HEK293 (cell line): ENCODE measurements around the gene PROKR1.

ENCODE experiments used
- CTCF ChIA-PET: fragments of 350-600 bp; formaldehyde crosslinking; extraction: SDS; loops from one replicate; lab custom pipeline; 2021; ENCODE audit warnings: antibody characterized with exemption; lab: Yijun Ruan, JAX
- POLR2A ChIA-PET: fragments of 300-600 bp; formaldehyde crosslinking; extraction: SDS; loops from one replicate; lab custom pipeline; 2020; ENCODE audit warnings: antibody characterized with exemption, inconsistent platforms; lab: Yijun Ruan, JAX
- H3K27ac ChIP-seq: fragments of 200-500 bp; sonication (Bioruptor generic); 2 replicates; pipeline ENCODE4 v1.5.1; 2014; ENCODE audit warnings: low read depth, low read length, control low read depth, inconsistent platforms; ENCODE audit errors: extremely low read depth
- H3K36me3 ChIP-seq, 2 experiments: fragments of 200-500 bp in 1 of 2; sonication (Bioruptor generic) in 1 of 2; 1 replicate in 1 of 2; 2 replicates in 1 of 2; pipeline ENCODE4 v1.5.1; 2014 to 2017; ENCODE audit warnings: inconsistent platforms in 2 of 2, low read length in 2 of 2; ENCODE audit not compliant: control insufficient read depth in 2 of 2, insufficient read depth in 1 of 2
- H3K4me1 ChIP-seq: fragments of 200-500 bp; sonication (Bioruptor generic); 2 replicates; pipeline ENCODE4 v1.5.1; 2014; ENCODE audit warnings: mild to moderate bottlenecking, low read length, inconsistent platforms; ENCODE audit not compliant: control insufficient read depth, insufficient read depth
- H3K4me3 ChIP-seq: 2 replicates; pipeline ENCODE4 v1.5.1; 2011; ENCODE audit warnings: low read depth, mild to moderate bottlenecking, control low read depth, low read length, moderate library complexity
- H3K9me3 ChIP-seq: fragments of 200-500 bp; sonication (Bioruptor generic); 2 replicates; pipeline ENCODE4 v1.5.1; 2014; ENCODE audit warnings: low read depth, low read length, inconsistent platforms; ENCODE audit not compliant: control insufficient read depth, insufficient read depth
- GFI1B ChIP-seq: fragments of 450-650 bp; formaldehyde crosslinking; IDR thresholded peaks from 2 replicates; pipeline ENCODE4 v1.5.1; 2016; ENCODE audit warnings: missing biosample characterization, missing genetic modification characterization
- GLIS2 ChIP-seq: fragments of 450-650 bp; formaldehyde crosslinking; IDR thresholded peaks from 2 replicates; pipeline ENCODE4 v1.5.1; 2016; ENCODE audit warnings: missing biosample characterization, missing genetic modification characterization
- KLF1 ChIP-seq: fragments of 450-650 bp; formaldehyde crosslinking; IDR thresholded peaks from 2 replicates; pipeline ENCODE4 v1.5.1; 2016; ENCODE audit warnings: missing biosample characterization, missing genetic modification characterization
- KLF17 ChIP-seq: fragments of 450-650 bp; formaldehyde crosslinking; IDR thresholded peaks from 2 replicates; pipeline ENCODE4 v1.5.1; 2016; ENCODE audit warnings: missing biosample characterization, missing genetic modification characterization
- PBX3 ChIP-seq: sonication (generic); formaldehyde crosslinking; IDR thresholded peaks from 2 replicates; pipeline ENCODE4 v1.8.1; 2022; ENCODE audit warnings: mild to moderate bottlenecking, moderate library complexity, missing genetic modification reagents
- SETDB1 ChIP-seq: IDR thresholded peaks from one replicate; pipeline ENCODE4 v1.6.1; 2017; ENCODE audit warnings: mild to moderate bottlenecking, low read length, moderate library complexity, mixed read lengths; ENCODE audit not compliant: insufficient read length
- SP2 ChIP-seq: fragments of 450-650 bp; formaldehyde crosslinking; IDR thresholded peaks from 2 replicates; pipeline ENCODE4 v1.5.1; 2016; ENCODE audit warnings: missing biosample characterization, missing genetic modification characterization
- SP7 ChIP-seq: fragments of 450-650 bp; formaldehyde crosslinking; IDR thresholded peaks from 2 replicates; pipeline ENCODE4 v1.5.1; 2016; ENCODE audit warnings: missing biosample characterization, missing genetic modification characterization
- TRIM28 ChIP-seq: IDR thresholded peaks from 2 replicates; pipeline ENCODE4 v1.6.1; 2011; ENCODE audit warnings: low read length, control low read depth, borderline replicate concordance
- ZBTB17 ChIP-seq: fragments of 450-650 bp; formaldehyde crosslinking; IDR thresholded peaks from 2 replicates; pipeline ENCODE4 v1.5.1; 2016; ENCODE audit warnings: missing biosample characterization, missing genetic modification characterization
- ZBTB20 ChIP-seq: fragments of 450-650 bp; formaldehyde crosslinking; IDR thresholded peaks from 2 replicates; pipeline ENCODE4 v1.5.1; 2016; ENCODE audit warnings: missing biosample characterization, missing genetic modification characterization
- ZBTB26 ChIP-seq: fragments of 450-650 bp; formaldehyde crosslinking; optimal IDR thresholded peaks from 2 replicates; pipeline ENCODE3; 2016; ENCODE audit warnings: missing biosample characterization, mild to moderate bottlenecking, missing genetic modification characterization
- ZBTB48 ChIP-seq: fragments of 450-650 bp; formaldehyde crosslinking; IDR thresholded peaks from 2 replicates; pipeline ENCODE4 v1.5.1; 2016; ENCODE audit warnings: missing biosample characterization, missing genetic modification characterization
- ZBTB8A ChIP-seq: fragments of 450-650 bp; formaldehyde crosslinking; IDR thresholded peaks from 2 replicates; pipeline ENCODE4 v1.5.1; 2016; ENCODE audit warnings: missing biosample characterization, missing genetic modification characterization
- ZFHX2 ChIP-seq: fragments of 450-650 bp; formaldehyde crosslinking; conservative IDR thresholded peaks from 2 replicates; pipeline ENCODE4 v1.5.1; 2016; ENCODE audit warnings: missing biosample characterization, missing genetic modification characterization
- ZFP41 ChIP-seq: fragments of 450-650 bp; formaldehyde crosslinking; IDR thresholded peaks from 2 replicates; pipeline ENCODE4 v1.5.1; 2016; ENCODE audit warnings: missing biosample characterization, missing genetic modification characterization, borderline replicate concordance
- ZNF169 ChIP-seq: fragments of 450-650 bp; formaldehyde crosslinking; IDR thresholded peaks from 2 replicates; pipeline ENCODE4 v1.5.1; 2016; ENCODE audit warnings: missing biosample characterization, missing genetic modification characterization
- ZNF19 ChIP-seq: fragments of 450-650 bp; formaldehyde crosslinking; IDR thresholded peaks from 2 replicates; pipeline ENCODE4; 2016; ENCODE audit warnings: missing biosample characterization, missing genetic modification characterization, low read depth
- ZNF335 ChIP-seq: fragments of 450-650 bp; formaldehyde crosslinking; conservative IDR thresholded peaks from 2 replicates; pipeline ENCODE4 v1.5.1; 2016; ENCODE audit warnings: missing biosample characterization, missing genetic modification characterization
- ZNF341 ChIP-seq: fragments of 450-650 bp; formaldehyde crosslinking; IDR thresholded peaks from 2 replicates; pipeline ENCODE4; 2016; ENCODE audit warnings: low read depth, missing biosample characterization, missing genetic modification characterization
- ZNF398 ChIP-seq: fragments of 450-650 bp; formaldehyde crosslinking; IDR thresholded peaks from 2 replicates; pipeline ENCODE4 v1.5.1; 2017; ENCODE audit warnings: missing biosample characterization, missing genetic modification characterization
- ZNF416 ChIP-seq: fragments of 450-650 bp; formaldehyde crosslinking; IDR thresholded peaks from 2 replicates; pipeline ENCODE4 v1.5.1; 2016; ENCODE audit warnings: missing biosample characterization, missing genetic modification characterization
- ZNF426 ChIP-seq: fragments of 450-650 bp; formaldehyde crosslinking; IDR thresholded peaks from 2 replicates; pipeline ENCODE4 v1.5.1; 2017; ENCODE audit warnings: missing biosample characterization, missing genetic modification characterization, mild to moderate bottlenecking, inconsistent platforms, moderate library complexity
- ZNF555 ChIP-seq: fragments of 450-650 bp; formaldehyde crosslinking; conservative IDR thresholded peaks from 2 replicates; pipeline ENCODE4 v1.5.1; 2017; ENCODE audit warnings: missing biosample characterization, mild to moderate bottlenecking, missing genetic modification characterization, inconsistent platforms
- ZNF561 ChIP-seq: fragments of 450-650 bp; IDR thresholded peaks from 2 replicates; pipeline ENCODE4 v1.5.1; 2018; ENCODE audit warnings: missing biosample characterization, missing genetic modification characterization, borderline replicate concordance
- ZNF600 ChIP-seq: fragments of 450-650 bp; formaldehyde crosslinking; IDR thresholded peaks from 2 replicates; pipeline ENCODE4 v1.5.1; 2016; ENCODE audit warnings: missing biosample characterization, missing genetic modification characterization
- ZNF660 ChIP-seq: fragments of 450-650 bp; IDR thresholded peaks from 2 replicates; pipeline ENCODE4 v1.5.1; 2018; ENCODE audit warnings: missing biosample characterization, mild to moderate bottlenecking, missing genetic modification characterization

PROKR1 gene

GRCh38 chr2:68643011-68643873, at the start of gene PROKR1:
TSS of gene PROKR1 (plus strand) at chr2:68643579. CDS start at chr2:68645822, 2,243 bp downstream.
- no peaks in the 10 kb centered on the region for H3K4me1 ChIP-seq
- H3K9me3 ChIP-seq: no peaks in the 10 kb centered on the region
- ChIA-PET CTCF (interaction anchor here (0.9 to 1.3 kb wide), 3 partner anchors 155 to 180 kb away, joined by 3 to 7 read pairs (median 6); no protein-coding TSS in a partner anchor), POLR2A (no interaction called here)
- TF ChIP-seq ZBTB8A (tag by site-specific recombination) (peak; percentile 57; the same call in 1 of the 2 replicates), KLF17 (tag by site-specific recombination) (no peak), ZNF660 (peak; percentile 57; the same call in 1 of the 2 replicates), ZNF426 (tag by site-specific recombination) (no peak), KLF1 (tag by site-specific recombination) (0 out of 2 replicates have a peak, but pooled peaks have one; percentile 36), ZBTB48 (tag by site-specific recombination) (peak; percentile 58; the same call in 1 of the 2 replicates), ZFHX2 (tag by site-specific recombination) (0 out of 2 replicates have a peak, but pooled peaks have one; percentile 8), ZBTB20 (tag by site-specific recombination) (peak; percentile 73), ZNF335 (tag by site-specific recombination) (peak; percentile 68), GFI1B (tag by site-specific recombination) (no peak), PBX3 (CRISPR knock-in tag) (peak; percentile 72; the same call in 1 of the 2 replicates), ZBTB17 (tag by site-specific recombination) (peak; percentile 73), SP2 (tag by site-specific recombination) (peak; percentile 43), TRIM28 (no peak), ZNF600 (tag by site-specific recombination) (peak; percentile 46; the same call in 1 of the 2 replicates), ZBTB26 (tag by site-specific recombination) (peak; percentile 74), ZNF416 (tag by site-specific recombination) (no peak), SP7 (tag by site-specific recombination) (no peak), ZNF169 (tag by site-specific recombination) (no peak), ZNF561 (tag by site-specific recombination) (0 out of 2 replicates have a peak, but pooled peaks have one; percentile 46), ZNF19 (tag by site-specific recombination) (no peak), ZNF398 (tag by site-specific recombination) (no peak), ZFP41 (tag by site-specific recombination) (no peak), GLIS2 (peak; percentile 45), ZNF555 (no peak), ZNF341 (tag by site-specific recombination) (peak; percentile 26; the same call in 1 of the 2 replicates), SETDB1 (no peak)
- peak within 1 kb of the TSS; percentile 45 for H3K4me3 ChIP-seq
- H3K36me3 ChIP-seq: no peaks in the 10 kb centered on the region
- peak within 1 kb of the TSS; percentile 27; the same call in 1 of the 2 replicates for H3K27ac ChIP-seq
